Hepatocyte (in vitro differentiated cells): ENCODE measurements around the gene TMED4. TPM values are rescaled to one million over a fixed set of nuclear protein-coding genes. Genes with fewer than 3 reads are reported as not detected.
A peak's percentile ranks its signal among the peaks of the same experiment; 100 is the strongest.

ENCODE experiments used
- DNase-seq: peaks from one replicate; pipeline ENCODE4 v3.0.0-alpha.2; 2016; ENCODE audit warnings: low spot score
- H2AFZ ChIP-seq: fragments of 200-600 bp; sonication (generic); 2 replicates; pipeline ENCODE4 v1.6.0; 2016; ENCODE audit warnings: antibody characterized with exemption, mild to moderate bottlenecking
- H3K27ac ChIP-seq: fragments of 200-600 bp; sonication (generic); 2 replicates; pipeline ENCODE4 v1.5.1; 2016; ENCODE audit warnings: mild to moderate bottlenecking
- H3K27me3 ChIP-seq: fragments of 200-600 bp; sonication (generic); 2 replicates; pipeline ENCODE4 v1.6.1; 2016
- H3K36me3 ChIP-seq: fragments of 200-600 bp; sonication (generic); replicated peaks from 2 replicates; pipeline ENCODE4 v1.5.1; 2016; ENCODE audit warnings: low read depth; ENCODE audit not compliant: insufficient read depth
- H3K4me1 ChIP-seq: fragments of 200-600 bp; sonication (generic); 2 replicates; pipeline ENCODE4 v1.5.1; 2016; ENCODE audit warnings: mild to moderate bottlenecking, moderate library complexity; ENCODE audit not compliant: insufficient read depth
- H3K4me2 ChIP-seq: fragments of 200-600 bp; sonication (generic); 2 replicates; pipeline ENCODE4 v1.6.0; 2016
- H3K4me3 ChIP-seq: fragments of 200-600 bp; sonication (generic); 2 replicates; pipeline ENCODE4 v1.5.1; 2016; ENCODE audit warnings: mild to moderate bottlenecking
- H3K79me2 ChIP-seq: fragments of 200-600 bp; sonication (generic); 2 replicates; pipeline ENCODE4 v1.6.0; 2017; ENCODE audit warnings: mild to moderate bottlenecking
- H3K9me2 ChIP-seq: fragments of 200-600 bp; sonication (generic); replicated peaks from 2 replicates; pipeline ENCODE4 v1.6.0; 2017; ENCODE audit warnings: mild to moderate bottlenecking; ENCODE audit not compliant: insufficient read depth
- H3K9me3 ChIP-seq: fragments of 200-600 bp; sonication (generic); 2 replicates; pipeline ENCODE4 v1.5.1; 2016; ENCODE audit warnings: low read depth, mild to moderate bottlenecking
- H4K20me1 ChIP-seq: fragments of 200-600 bp; sonication (generic); 2 replicates; pipeline ENCODE4 v1.6.0; 2016; ENCODE audit warnings: mild to moderate bottlenecking; ENCODE audit not compliant: insufficient read depth, poor library complexity, severe bottlenecking
- EZH2 ChIP-seq: fragments of 200-600 bp; sonication (generic); IDR thresholded peaks from 2 replicates; pipeline ENCODE4 v1.6.1; 2016; ENCODE audit warnings: antibody characterized with exemption, mild to moderate bottlenecking, borderline replicate concordance
- EZH2phosphoT487 ChIP-seq: fragments of 200-600 bp; sonication (generic); IDR thresholded peaks from one replicate; pipeline ENCODE4 v1.6.1; 2018; ENCODE audit warnings: antibody characterized with exemption, mild to moderate bottlenecking, low read depth, moderate library complexity; ENCODE audit not compliant: unreplicated experiment, severe bottlenecking
- WGBS: methylation state at CpG from one replicate; pipeline ENCODE4 v1.1.6; 2016; ENCODE audit warnings: low lambda C conversion rate; ENCODE audit errors: missing lambda C conversion rate; 5-methylcytosine and 5-hydroxymethylcytosine counted together
- polyA plus RNA-seq: library from polyadenylated mRNA; unstranded; fragments of >200 nt; fragmentation: Nextera tagmentation; extraction: Ambion mirVana; gene quantifications from 2 replicates; pipeline ENCODE4 v1.2.1, GENCODE V29; 2016
- total RNA-seq: library from RNA; depleted of rRNA; stranded (reverse); fragments of >200 nt; gene quantifications from 2 replicates; pipeline ENCODE4 v1.2.3, GENCODE V29; 2014
- TF ChIP-seq, protein P1 (sequence below): fragments of 200-600 bp; sonication (generic); IDR thresholded peaks from 2 replicates; pipeline ENCODE4 v1.5.1; 2016; ENCODE audit warnings: antibody characterized with exemption, mild to moderate bottlenecking; ENCODE audit not compliant: poor library complexity

Gene TMED4
- total and polyA plus RNA-seq, 2 experiments from 2014 or later, result 94.3 to 245 TPM

DNA sequence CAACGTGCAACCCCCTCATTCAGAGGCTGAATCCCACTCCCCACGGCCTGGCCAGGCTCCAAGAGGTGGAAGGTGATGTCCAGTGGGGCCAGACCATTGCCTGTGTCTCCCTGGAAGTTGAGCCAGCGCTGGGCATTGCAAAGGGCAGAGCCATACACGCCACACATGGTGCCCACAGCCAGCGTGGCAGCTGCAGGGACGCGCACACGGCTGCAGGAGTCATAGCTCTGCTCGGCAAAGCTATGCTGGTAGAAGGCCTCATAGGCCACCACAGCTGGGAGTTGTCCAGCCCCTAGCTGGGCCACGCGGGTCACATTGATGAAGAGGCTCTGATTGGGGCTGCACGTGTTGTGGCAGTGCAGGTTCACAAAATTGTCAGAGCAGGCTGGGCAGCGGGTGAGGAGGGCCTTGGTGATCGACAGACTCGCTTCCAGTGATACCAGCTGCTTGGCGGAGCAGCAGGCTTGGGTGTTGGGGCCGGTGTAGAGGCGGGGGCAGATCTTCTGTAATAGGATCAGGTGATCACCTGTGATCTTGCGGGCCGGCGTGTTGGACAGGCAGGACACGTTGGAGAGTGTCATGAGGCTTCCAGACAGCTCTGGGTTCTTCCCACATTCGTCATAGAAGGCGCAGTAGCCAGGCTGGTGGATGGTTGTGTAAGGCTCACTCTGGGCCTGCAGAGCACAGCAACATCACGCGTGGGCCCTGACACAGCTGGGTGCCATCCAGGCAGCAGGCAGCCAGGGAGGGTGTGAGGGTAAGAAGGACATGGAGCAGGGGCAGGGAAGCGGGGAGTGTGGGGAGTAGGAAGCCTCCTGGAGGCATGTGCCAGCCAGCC lies 42.1 kb downstream of the TMED4 start:
- peak overlapping the region; percentile 95 for H3K27ac ChIP-seq
- no peak for DNase-seq
- H3K9me3 ChIP-seq, result no peaks in the 10 kb centered on the region
- peak overlapping the region; percentile 71 for H3K4me2 ChIP-seq
- H3K27me3 ChIP-seq, result no peaks in the 10 kb centered on the region
- H2AFZ ChIP-seq, result no peak overlapping the region
- no peaks in the 10 kb centered on the region for H4K20me1 ChIP-seq
- H3K79me2 ChIP-seq, result peaks cover 39% of the 10 kb centered on the region
- H3K4me3 ChIP-seq, result no peak overlapping the region
- no peaks in the 10 kb centered on the region for H3K36me3 ChIP-seq
- peaks cover 39% of the 10 kb centered on the region for H3K4me1 ChIP-seq
- H3K9me2 ChIP-seq, result no peaks in the 10 kb centered on the region
- 94% methylated on average over 27 of the region's 27 CpGs for WGBS
- TF ChIP-seq EZH2 (no peak), EZH2phosphoT487 (no peak)
- TF ChIP-seq, protein P1, sequence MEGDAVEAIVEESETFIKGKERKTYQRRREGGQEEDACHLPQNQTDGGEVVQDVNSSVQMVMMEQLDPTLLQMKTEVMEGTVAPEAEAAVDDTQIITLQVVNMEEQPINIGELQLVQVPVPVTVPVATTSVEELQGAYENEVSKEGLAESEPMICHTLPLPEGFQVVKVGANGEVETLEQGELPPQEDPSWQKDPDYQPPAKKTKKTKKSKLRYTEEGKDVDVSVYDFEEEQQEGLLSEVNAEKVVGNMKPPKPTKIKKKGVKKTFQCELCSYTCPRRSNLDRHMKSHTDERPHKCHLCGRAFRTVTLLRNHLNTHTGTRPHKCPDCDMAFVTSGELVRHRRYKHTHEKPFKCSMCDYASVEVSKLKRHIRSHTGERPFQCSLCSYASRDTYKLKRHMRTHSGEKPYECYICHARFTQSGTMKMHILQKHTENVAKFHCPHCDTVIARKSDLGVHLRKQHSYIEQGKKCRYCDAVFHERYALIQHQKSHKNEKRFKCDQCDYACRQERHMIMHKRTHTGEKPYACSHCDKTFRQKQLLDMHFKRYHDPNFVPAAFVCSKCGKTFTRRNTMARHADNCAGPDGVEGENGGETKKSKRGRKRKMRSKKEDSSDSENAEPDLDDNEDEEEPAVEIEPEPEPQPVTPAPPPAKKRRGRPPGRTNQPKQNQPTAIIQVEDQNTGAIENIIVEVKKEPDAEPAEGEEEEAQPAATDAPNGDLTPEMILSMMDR, result no peak

DNA sequence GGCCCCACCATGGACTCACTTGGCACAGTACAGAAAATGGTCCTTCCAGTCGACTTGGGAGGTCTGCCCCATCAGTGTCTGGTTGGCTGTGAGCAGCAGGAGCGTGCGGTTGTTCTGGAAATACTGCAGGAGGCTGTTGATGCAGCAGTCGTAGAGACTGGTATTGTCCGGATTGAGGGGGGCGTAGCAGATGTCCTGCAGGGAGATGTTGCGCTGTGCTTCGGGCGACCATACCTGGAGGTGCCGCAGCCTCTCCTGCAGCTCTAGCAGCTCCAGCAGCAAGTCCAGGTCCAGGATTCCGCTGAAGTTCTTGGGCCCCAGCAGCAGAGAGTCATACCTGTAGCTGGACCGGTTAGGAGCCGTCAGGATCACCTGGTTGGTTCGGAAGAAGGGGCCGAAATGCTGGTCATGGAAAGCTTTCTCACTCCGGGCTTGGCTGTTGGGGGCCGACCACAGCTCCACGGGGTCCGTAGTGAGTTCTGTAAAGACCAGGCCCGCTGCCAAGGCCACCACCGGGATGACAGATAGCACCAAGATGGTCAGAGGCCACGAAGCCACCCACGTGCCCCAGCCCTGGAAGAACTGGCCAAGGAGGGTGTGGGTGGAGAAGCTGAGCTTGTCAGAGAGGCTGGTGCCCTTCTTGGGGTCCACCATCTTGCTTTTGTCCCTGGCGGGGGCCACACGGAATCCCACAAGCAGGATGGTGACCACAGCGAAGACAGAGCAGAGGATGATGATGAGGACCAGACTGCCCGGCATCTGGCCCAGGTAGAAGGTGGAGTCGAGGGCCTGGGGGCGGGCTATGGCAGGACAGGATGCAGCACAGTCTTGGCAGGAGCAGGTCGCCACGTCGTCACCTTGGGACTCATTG lies 43.0 kb downstream of the TMED4 start:
- Histone ChIP-seq H3K4me1 (peaks cover 46% of the 10 kb centered on the region), H3K4me3 (no peak overlapping the region)

DNA sequence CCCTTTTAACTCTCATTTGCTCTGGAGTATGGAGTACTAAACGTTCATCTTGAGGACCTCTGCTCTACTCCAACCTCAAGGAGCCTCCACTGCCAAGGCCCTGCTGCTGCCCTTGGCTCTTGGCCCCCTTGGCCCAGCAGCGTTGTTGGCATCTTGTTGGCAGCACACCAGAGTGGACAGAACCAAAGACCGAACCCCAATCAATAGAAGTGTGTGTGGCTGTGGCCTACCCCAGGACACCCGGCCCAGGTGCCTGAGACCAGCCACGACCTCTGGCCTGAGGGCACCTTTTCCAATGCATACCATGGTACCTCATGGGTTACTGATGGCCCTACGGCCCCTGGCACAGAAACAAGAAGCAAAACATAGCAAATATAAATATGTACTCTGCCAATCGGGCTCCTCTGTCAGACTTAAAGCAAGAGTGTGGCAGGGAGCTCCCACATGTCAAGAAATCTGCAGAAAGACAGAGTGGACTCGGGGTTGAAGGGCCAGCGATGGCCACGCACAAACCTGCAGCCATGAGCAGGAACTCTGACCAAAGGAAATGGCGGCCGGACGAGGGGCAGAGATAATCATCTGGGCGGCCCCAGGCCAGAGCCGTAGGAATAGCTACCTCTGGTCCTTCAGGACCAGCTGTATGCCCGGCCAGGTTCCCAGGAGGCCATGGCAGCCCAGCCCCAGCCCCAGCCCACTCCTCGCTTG lies 43.8 kb downstream of the TMED4 start:
- Histone ChIP-seq H3K27ac (no peak overlapping the region), H3K9me3 (no peaks in the 10 kb centered on the region), H3K79me2 (peaks cover 39% of the 10 kb centered on the region), H3K9me2 (no peaks in the 10 kb centered on the region), H3K27me3 (no peaks in the 10 kb centered on the region), H3K4me2 (peak overlapping the region; percentile 71), H4K20me1 (no peaks in the 10 kb centered on the region), H3K4me1 (peaks cover 42% of the 10 kb centered on the region), H2AFZ (no peak overlapping the region), H3K4me3 (no peak overlapping the region), H3K36me3 (no peaks in the 10 kb centered on the region)
- 92% methylated on average over 17 of the region's 17 CpGs for WGBS
- no peak for DNase-seq
- TF ChIP-seq EZH2phosphoT487 (no peak), EZH2 (no peak)
- TF ChIP-seq, protein P1, result no peak

More for the DNA sequence above, 43.0 kb downstream of the TMED4 start:
- H3K4me2 ChIP-seq, result peak overlapping the region; percentile 71
- no peaks in the 10 kb centered on the region for H3K27me3 ChIP-seq
- no peaks in the 10 kb centered on the region for H3K9me3 ChIP-seq
- H3K79me2 ChIP-seq, result peaks cover 39% of the 10 kb centered on the region
- DNase-seq, result no peak
- TF ChIP-seq, protein P1, result no peak
- no peak for TF ChIP-seq EZH2phosphoT487
- no peak for TF ChIP-seq EZH2
- H3K27ac ChIP-seq, result no peak overlapping the region
- H3K9me2 ChIP-seq, result no peaks in the 10 kb centered on the region
- no peak overlapping the region for H2AFZ ChIP-seq
- WGBS, result 92% methylated on average over 32 of the region's 32 CpGs
- H3K36me3 ChIP-seq, result no peaks in the 10 kb centered on the region
- H4K20me1 ChIP-seq, result no peaks in the 10 kb centered on the region
